Measurements from ENCODE around the gene CHAD.
"Not testable (repeated sequence)": the region's sequence is repeated elsewhere in the genome, so short reads cannot be mapped to it uniquely, and the experiment has no call there.

Gene CHAD

GRCh38 chr17:50425682-50426471 is 42.8 kb downstream of the CHAD start, which contains the start of gene ACSF2:
ACSF2 (plus strand) TSS chr17:50426218; CDS start chr17:50426262, 44 bp downstream.
- DNase-seq, result peak; percentile 42

- no peak for DNase-seq
Observed at GRCh38 chr17:50424996-50425681, 43.5 kb downstream of the CHAD start.

- no peak for DNase-seq
Observed at GRCh38 chr17:50424246-50424995, 44.3 kb downstream of the CHAD start.

GRCh38 chr17:50423553-50424159 is 45.0 kb downstream of the CHAD start:
- DNase-seq, result peak; percentile 16

- no peak for DNase-seq
Observed at GRCh38 chr17:50422738-50423137, 45.9 kb downstream of the CHAD start.

- no peak for DNase-seq
Observed at GRCh38 chr17:50421308-50422051, 47.2 kb downstream of the CHAD start.

- no peak for DNase-seq
Observed at GRCh38 chr17:50420419-50421112, 48.1 kb downstream of the CHAD start.

- not testable (repeated sequence) for DNase-seq
Observed at GRCh38 chr17:50419577-50419976, 49.1 kb downstream of the CHAD start.

GRCh38 chr17:50414808-50415207 is 53.9 kb downstream of the CHAD start:
- DNase-seq, result no peak

Data from NCI-H82 (cell line).